GM06990 (cell line): ENCODE data around the gene AP2A2.

Experiments
- DNase-seq: peaks from one replicate; pipeline ENCODE4 v3.0.0-alpha.2; 2011; ENCODE audit not compliant: insufficient read length; ENCODE audit errors: extremely low read depth
- H3K27me3 ChIP-seq: replicated peaks from 2 replicates; pipeline ENCODE4 v1.6.0; 2011; ENCODE audit warnings: low read length; ENCODE audit not compliant: control insufficient read depth, insufficient read depth
- H3K36me3 ChIP-seq: 2 replicates; pipeline ENCODE4 v1.5.1; 2011; ENCODE audit warnings: low read length; ENCODE audit not compliant: control insufficient read depth, insufficient read depth
- H3K4me3 ChIP-seq: replicated peaks from 2 replicates; pipeline ENCODE4 v1.5.1; 2011; ENCODE audit warnings: low read depth, mild to moderate bottlenecking, control low read depth, low read length
- CTCF ChIP-seq: IDR thresholded peaks from 2 replicates; pipeline ENCODE4 v1.5.1; 2011; ENCODE audit warnings: low read length, control low read depth, mild to moderate bottlenecking, inconsistent platforms; ENCODE audit not compliant: insufficient read depth, poor library complexity, severe bottlenecking

The AP2A2 gene

GRCh38 chr11:976431-977160 is 50.9 kb downstream of the AP2A2 start:
- H3K4me3 ChIP-seq = no peak overlapping the region
- peaks cover 19% of the 10 kb centered on the region for H3K36me3 ChIP-seq
- H3K27me3 ChIP-seq = no peaks in the 10 kb centered on the region
- TF ChIP-seq CTCF = no peak
- no peak for DNase-seq

- no peak for DNase-seq
- no peaks in the 10 kb centered on the region for H3K27me3 ChIP-seq
- peaks cover 14% of the 10 kb centered on the region for H3K36me3 ChIP-seq
Measured at GRCh38 chr11:977830-978720, 52.4 kb downstream of the AP2A2 start.

GRCh38 chr11:978781-979180 is 53.1 kb downstream of the AP2A2 start:
- DNase-seq = no peak
- TF ChIP-seq CTCF = no peak
- no peak overlapping the region for H3K4me3 ChIP-seq
- no peaks in the 10 kb centered on the region for H3K27me3 ChIP-seq
- peaks cover 13% of the 10 kb centered on the region for H3K36me3 ChIP-seq

More at GRCh38 chr11:977830-978720, 52.4 kb downstream of the AP2A2 start:
- TF ChIP-seq CTCF = no peak
- H3K4me3 ChIP-seq = no peak overlapping the region

- peaks cover 19% of the 10 kb centered on the region for H3K36me3 ChIP-seq
- no peak overlapping the region for H3K4me3 ChIP-seq
- no peaks in the 10 kb centered on the region for H3K27me3 ChIP-seq
- DNase-seq = no peak
- no peak for TF ChIP-seq CTCF
Measured at GRCh38 chr11:980438-981357, 55.0 kb downstream of the AP2A2 start.

GRCh38 chr11:981764-982163 is 56.1 kb downstream of the AP2A2 start:
- Histone ChIP-seq H3K36me3 (peaks cover 25% of the 10 kb centered on the region), H3K27me3 (no peaks in the 10 kb centered on the region), H3K4me3 (no peak overlapping the region)
- DNase-seq = no peak
- no peak for TF ChIP-seq CTCF
